Measurements from ENCODE around the gene COG5.

Gene COG5

DNA sequence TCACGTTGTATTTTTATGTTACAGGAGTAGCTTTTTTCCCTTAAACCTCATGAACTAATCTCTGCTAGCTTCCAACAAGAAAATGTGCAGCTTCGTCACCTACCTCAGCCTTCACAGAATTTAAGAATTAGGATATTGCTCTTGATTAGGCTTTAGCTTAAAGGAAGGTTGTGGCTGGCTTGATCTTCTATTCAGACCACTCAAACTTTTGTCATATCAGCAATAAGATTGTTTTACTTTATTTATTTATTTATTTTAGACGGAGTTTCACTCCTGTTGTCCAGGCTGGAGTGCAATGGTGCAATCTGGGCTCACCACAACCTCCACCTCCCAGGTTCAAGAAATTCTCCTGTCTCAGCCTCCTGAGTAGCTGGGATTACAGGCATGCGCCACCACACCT, 219.4 kb downstream of the COG5 start:
- TF ChIP-seq, protein P1, sequence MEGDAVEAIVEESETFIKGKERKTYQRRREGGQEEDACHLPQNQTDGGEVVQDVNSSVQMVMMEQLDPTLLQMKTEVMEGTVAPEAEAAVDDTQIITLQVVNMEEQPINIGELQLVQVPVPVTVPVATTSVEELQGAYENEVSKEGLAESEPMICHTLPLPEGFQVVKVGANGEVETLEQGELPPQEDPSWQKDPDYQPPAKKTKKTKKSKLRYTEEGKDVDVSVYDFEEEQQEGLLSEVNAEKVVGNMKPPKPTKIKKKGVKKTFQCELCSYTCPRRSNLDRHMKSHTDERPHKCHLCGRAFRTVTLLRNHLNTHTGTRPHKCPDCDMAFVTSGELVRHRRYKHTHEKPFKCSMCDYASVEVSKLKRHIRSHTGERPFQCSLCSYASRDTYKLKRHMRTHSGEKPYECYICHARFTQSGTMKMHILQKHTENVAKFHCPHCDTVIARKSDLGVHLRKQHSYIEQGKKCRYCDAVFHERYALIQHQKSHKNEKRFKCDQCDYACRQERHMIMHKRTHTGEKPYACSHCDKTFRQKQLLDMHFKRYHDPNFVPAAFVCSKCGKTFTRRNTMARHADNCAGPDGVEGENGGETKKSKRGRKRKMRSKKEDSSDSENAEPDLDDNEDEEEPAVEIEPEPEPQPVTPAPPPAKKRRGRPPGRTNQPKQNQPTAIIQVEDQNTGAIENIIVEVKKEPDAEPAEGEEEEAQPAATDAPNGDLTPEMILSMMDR (IDR thresholded peaks at IDR 0.05; ENCODE audit: low read depth, low read length): no peak
- H3K4me3 ChIP-seq (ENCODE audit: low read depth, low read length): no peak overlapping the region

DNA sequence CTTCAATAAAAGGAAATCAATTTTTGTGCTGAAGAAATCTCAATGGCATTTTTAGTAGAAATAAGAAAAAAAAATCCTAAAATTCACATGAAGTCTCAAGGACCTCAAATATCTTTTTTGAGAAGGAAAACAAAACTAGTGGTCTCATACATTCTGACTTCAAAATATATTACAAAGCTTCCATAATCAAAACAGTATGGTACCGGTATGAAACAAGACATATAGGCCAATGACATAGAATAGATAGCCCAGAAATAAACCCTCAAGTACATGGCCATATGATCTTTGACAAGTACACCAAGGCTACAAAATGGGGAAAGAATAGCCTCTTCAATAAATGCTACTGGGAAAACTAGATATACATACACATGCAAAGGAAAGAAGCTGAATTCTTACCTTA, 225.6 kb downstream of the COG5 start:
- TF ChIP-seq, protein P1 (IDR thresholded peaks at IDR 0.05; ENCODE audit: low read depth, low read length): no peak
- no peak overlapping the region for H3K4me3 ChIP-seq (ENCODE audit: low read depth, low read length)

DNA sequence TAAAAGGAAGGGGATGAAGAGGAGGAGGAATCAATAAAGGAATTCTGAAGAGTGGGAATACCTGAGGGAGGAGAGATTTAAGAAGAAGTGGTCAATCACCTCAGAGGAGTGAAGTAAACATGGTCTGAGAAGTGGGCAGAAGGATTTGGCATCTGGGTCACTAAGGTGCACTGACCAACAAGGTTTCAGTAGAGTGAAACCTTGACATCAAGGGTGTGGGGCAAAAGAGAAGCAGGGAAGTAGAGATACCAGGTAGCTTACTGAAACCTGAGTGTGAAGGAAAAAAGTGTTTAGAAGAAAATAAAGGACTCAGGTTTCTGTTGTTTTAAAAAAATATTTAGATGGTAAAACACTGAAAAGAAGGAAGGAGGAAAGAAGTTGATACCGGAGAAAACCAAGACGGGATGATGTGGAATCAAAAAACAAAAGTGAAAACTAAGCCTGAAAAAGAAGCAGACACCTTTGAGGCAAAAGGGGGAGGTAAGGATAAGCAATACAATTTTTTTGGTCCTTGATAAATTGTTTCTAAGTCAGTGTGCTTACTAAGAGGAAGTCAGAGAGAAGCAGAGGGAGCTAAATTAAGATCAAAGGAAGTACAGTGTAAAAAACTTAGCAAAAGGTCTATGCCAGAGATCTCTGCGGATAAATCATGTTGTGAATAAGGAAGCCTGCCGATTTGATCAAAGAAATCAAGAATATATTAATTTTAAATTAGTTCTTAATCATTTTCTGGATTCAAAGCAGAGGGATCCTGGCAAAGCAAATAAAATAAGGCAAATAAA, 231.0 kb downstream of the COG5 start:
- H3K4me3 ChIP-seq (ENCODE audit: low read depth, low read length): no peak overlapping the region
- TF ChIP-seq, protein P1 (IDR thresholded peaks at IDR 0.05; ENCODE audit: low read depth, low read length): no peak

DNA sequence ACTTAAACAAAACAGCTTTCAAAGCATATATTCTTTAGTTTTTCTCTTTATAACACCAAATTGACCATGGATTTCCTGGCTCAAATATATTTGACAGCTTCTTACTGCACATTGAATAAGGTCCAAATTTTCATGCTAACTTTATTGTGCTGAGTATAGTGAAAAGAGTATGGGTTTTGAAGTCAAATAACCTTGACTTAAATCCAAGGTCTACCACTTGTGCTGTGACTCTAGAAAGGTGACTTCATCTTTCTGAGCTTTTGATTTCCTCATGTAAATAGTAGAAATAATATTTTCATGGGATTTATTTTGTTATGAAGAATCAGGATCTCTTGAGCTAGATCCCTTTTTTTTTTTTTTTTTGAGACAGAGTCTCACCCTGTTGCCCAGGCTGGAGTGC, 233.2 kb downstream of the COG5 start:
- TF ChIP-seq, protein P1 (IDR thresholded peaks at IDR 0.05; ENCODE audit: low read depth, low read length): no peak

DNA sequence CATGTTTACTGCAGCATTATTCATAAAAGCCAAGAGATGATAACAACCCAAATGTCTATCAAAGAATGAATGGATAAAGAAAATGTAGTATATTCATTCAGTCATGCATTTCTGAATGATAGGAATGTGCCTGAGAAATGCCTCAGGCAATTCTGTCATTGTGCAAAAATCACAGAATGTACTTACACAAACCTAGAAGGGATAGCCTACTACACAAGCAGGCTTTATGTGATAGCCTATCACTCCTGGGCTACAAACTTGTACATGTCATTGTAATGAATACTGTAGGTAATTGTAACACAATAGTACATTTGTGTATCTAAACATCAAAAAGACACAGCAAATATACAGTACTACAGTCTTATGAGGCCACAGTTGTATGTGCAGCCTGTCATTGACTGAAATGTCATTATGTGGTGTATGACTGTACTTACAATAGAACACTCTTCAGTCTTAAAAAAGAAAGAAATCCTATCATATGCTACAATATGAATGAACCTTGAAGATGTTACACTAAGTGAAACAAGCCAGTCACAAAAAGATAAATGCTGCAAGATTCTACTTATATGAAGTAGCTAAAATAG, 235.6 kb downstream of the COG5 start:
- TF ChIP-seq, protein P1 (IDR thresholded peaks at IDR 0.05; ENCODE audit: low read depth, low read length): no peak
- H3K4me3 ChIP-seq (ENCODE audit: low read depth, low read length): no peak overlapping the region

More for the DNA sequence above, 233.2 kb downstream of the COG5 start:
- no peak overlapping the region for H3K4me3 ChIP-seq (ENCODE audit: low read depth, low read length)

DNA sequence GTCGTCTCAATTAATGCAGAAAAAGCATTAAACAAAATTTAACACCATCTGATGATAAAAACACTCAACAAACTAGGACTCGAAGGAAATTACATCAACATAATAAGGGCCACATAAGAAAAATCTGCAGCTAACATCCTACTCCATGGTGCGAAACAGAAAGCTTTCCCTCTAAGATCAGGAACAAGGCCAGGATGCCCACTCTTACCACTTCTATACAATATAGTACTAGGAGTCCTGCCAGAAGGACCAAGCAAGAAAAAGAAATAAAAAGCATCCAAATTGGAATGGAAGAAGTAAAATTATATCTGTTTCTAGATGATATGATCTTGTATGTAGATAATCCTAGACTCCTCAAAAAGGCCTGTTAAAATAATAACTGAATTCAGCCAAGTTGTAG, 237.7 kb downstream of the COG5 start:
- no peak overlapping the region for H3K4me3 ChIP-seq (ENCODE audit: low read depth, low read length)
- TF ChIP-seq, protein P1 (IDR thresholded peaks at IDR 0.05; ENCODE audit: low read depth, low read length): no peak

DNA sequence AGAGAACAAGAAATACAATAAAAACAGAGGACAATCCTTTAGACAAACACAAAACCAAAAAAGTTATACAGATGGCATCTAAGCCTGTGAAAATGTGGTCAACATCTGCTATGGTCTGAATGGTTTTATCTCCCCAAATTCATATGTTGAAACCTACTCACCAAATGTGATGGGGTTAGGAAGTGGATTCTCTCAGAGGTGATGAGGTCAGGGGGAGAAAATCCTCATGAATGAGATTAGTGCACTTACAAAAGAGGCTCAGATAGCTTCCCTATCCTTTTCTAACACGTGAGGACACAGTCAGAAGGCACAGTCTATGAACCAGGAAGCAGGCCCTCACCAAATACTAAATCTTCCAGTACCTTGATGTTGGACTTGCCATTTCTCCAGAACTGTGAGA, 241.7 kb downstream of the COG5 start:
- TF ChIP-seq, protein P1 (IDR thresholded peaks at IDR 0.05; ENCODE audit: low read depth, low read length): no peak
- no peak overlapping the region for H3K4me3 ChIP-seq (ENCODE audit: low read depth, low read length)
